A673 (cell line): ENCODE measurements around the gene LRBA. TPM values are rescaled to one million over a fixed set of nuclear protein-coding genes. Genes with fewer than 3 reads are reported as not detected.

Experiments used
- BruUV-seq: library from RNA; stranded (reverse); fragments of 400-500 nt; replicated peaks from 2 replicates; lab custom pipeline; 2021; lab: Mats Ljungman, UMichigan
- CTCF ChIA-PET: fragments of 300-600 bp; sonication (Branson Sonifier 250); formaldehyde crosslinking; loops from one replicate; lab custom pipeline; 2022; ENCODE audit warnings: antibody characterized with exemption; lab: Charles Lee
- POLR2A ChIA-PET: fragments of 300-600 bp; sonication (Branson Sonifier 250); formaldehyde crosslinking; loops from one replicate; lab custom pipeline; 2022; ENCODE audit warnings: antibody characterized with exemption; ENCODE audit not compliant: low non-redundant PET; lab: Charles Lee
- DNase-seq: peaks from one replicate; pipeline ENCODE4 v3.0.0-alpha.2; 2015; ENCODE audit warnings: low spot score
- H3K27ac ChIP-seq: fragments of 200-600 bp; sonication (generic); 2 replicates; pipeline ENCODE4 v1.5.1; 2016; ENCODE audit warnings: mixed run types, low read depth, mild to moderate bottlenecking, mixed read lengths, antibody characterized with exemption, low read length; ENCODE audit not compliant: poor library complexity, severe bottlenecking
- H3K27me3 ChIP-seq: fragments of 200-600 bp; sonication (generic); replicated peaks from 2 replicates; pipeline ENCODE4 v1.6.1; 2017; ENCODE audit warnings: mixed run types, low read depth, mild to moderate bottlenecking, mixed read lengths, antibody characterized with exemption, low read length; ENCODE audit not compliant: insufficient read depth, poor library complexity
- H3K36me3 ChIP-seq: fragments of 200-600 bp; sonication (generic); 2 replicates; pipeline ENCODE4 v1.6.1; 2016; ENCODE audit warnings: mixed run types, mild to moderate bottlenecking, mixed read lengths, antibody characterized with exemption, low read length; ENCODE audit not compliant: insufficient read depth, poor library complexity, severe bottlenecking
- H3K4me1 ChIP-seq: fragments of 200-600 bp; sonication (generic); 2 replicates; pipeline ENCODE4 v1.6.1; 2017; ENCODE audit warnings: mixed run types, mild to moderate bottlenecking, mixed read lengths, antibody characterized with exemption, low read length; ENCODE audit not compliant: insufficient read depth, poor library complexity, severe bottlenecking
- H3K4me3 ChIP-seq: fragments of 200-600 bp; sonication (generic); 2 replicates; pipeline ENCODE4 v1.5.1; 2016; ENCODE audit warnings: low read depth, mixed run types, mild to moderate bottlenecking, mixed read lengths, low read length; ENCODE audit not compliant: poor library complexity, severe bottlenecking
- H3K9me3 ChIP-seq: fragments of 200-600 bp; sonication (generic); 2 replicates; pipeline ENCODE4 v1.6.1; 2016; ENCODE audit warnings: mixed run types, low read depth, mild to moderate bottlenecking, mixed read lengths, antibody characterized with exemption, low read length; ENCODE audit not compliant: poor library complexity, severe bottlenecking
- EZH2 ChIP-seq: fragments of 200-600 bp; sonication (generic); IDR thresholded peaks from 2 replicates; pipeline ENCODE4 v1.6.1; 2017; ENCODE audit warnings: borderline replicate concordance, low read depth, mild to moderate bottlenecking, mixed read lengths, antibody characterized with exemption, low read length; ENCODE audit not compliant: poor library complexity, severe bottlenecking
- intact Hi-C: fragments of 100-400 bp; cut with micrococcal nuclease; formaldehyde crosslinking; loops from one replicate; pipeline ENCODE4 v1.10.0; 2022; ENCODE audit not compliant: unreplicated experiment
- total RNA-seq: library from RNA; stranded (reverse); gene quantifications from 2 replicates; pipeline ENCODE4 v1.2.3, GENCODE V29; 2021
- TF ChIP-seq, protein P1 (sequence below): fragments of 300-800, 200-600 bp; sonication (generic); conservative IDR thresholded peaks from 2 replicates; pipeline ENCODE4 v1.5.1; 2017; ENCODE audit warnings: low read depth, mild to moderate bottlenecking, antibody characterized with exemption, low read length, moderate library complexity, mixed read lengths

LRBA gene
- total RNA-seq, 1 experiment from 2014 or later = 35.7 TPM

DNA sequence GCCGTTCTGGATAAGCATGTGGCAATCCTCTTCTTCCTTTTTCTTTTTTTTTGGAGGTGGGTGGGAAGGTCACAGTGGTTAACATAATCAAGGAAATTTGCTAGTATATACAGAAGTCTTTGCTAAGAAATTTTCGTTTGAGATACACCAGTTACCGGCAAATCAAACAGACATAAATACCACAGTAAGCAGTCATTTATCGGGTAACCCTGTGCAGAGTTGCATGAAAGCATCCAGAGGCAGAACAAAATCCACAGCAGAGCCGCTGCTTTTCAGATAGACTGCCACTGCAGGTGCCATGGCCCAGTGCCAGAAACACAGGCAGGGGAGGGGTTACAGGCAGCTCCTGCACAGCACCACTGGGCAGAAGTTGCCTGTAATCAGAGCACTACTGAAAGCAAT lies 612.2 kb downstream of the LRBA start:
- Histone ChIP-seq H3K27ac (no peak overlapping the region), H3K27me3 (no peaks in the 10 kb centered on the region), H3K4me1 (peaks cover 4% of the 10 kb centered on the region), H3K4me3 (no peak overlapping the region), H3K36me3 (no peaks in the 10 kb centered on the region), H3K9me3 (no peaks in the 10 kb centered on the region)
- ChIA-PET CTCF (interaction anchor here (0.5 kb wide), 1 partner anchor 11 kb away, joined by 4 read pairs; no protein-coding TSS in a partner anchor), POLR2A (no interaction called here)
- intact Hi-C loops = no loop called here
- BruUV-seq = no TSS peak
- peak; percentile 61 for DNase-seq
- TF ChIP-seq EZH2 = no peak
- TF ChIP-seq, protein P1, sequence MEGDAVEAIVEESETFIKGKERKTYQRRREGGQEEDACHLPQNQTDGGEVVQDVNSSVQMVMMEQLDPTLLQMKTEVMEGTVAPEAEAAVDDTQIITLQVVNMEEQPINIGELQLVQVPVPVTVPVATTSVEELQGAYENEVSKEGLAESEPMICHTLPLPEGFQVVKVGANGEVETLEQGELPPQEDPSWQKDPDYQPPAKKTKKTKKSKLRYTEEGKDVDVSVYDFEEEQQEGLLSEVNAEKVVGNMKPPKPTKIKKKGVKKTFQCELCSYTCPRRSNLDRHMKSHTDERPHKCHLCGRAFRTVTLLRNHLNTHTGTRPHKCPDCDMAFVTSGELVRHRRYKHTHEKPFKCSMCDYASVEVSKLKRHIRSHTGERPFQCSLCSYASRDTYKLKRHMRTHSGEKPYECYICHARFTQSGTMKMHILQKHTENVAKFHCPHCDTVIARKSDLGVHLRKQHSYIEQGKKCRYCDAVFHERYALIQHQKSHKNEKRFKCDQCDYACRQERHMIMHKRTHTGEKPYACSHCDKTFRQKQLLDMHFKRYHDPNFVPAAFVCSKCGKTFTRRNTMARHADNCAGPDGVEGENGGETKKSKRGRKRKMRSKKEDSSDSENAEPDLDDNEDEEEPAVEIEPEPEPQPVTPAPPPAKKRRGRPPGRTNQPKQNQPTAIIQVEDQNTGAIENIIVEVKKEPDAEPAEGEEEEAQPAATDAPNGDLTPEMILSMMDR = no peak

DNA sequence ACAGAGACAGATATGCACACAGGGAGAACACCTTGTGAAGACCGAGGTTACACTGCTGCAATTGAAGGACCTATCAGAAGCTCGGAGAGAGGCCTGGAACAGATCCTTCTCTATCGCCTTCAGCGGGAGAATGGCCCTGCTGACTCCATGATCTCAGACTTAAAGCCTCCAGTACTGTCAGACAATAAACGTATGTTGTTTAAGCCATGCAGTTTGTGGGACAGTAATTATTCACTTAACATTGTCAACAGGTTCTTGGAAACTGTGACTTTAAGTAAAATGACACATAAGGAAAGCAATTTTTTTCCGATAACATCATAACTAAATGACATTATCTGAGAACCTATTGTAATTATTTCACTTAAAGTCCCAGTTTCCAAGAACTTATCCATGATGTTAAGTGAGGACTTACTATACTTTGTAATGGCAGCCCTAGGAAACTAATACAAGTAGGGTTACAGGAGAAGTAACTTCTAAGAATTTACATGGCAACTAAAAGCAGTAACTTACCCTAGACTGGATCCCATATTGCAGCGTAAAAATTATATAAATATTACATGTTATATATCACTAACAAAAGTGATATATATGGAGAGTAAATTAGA lies 613.9 kb downstream of the LRBA start:
- BruUV-seq = no TSS peak
- DNase-seq = no peak
- Histone ChIP-seq H3K4me3 (no peak overlapping the region), H3K4me1 (peaks cover 4% of the 10 kb centered on the region), H3K36me3 (no peaks in the 10 kb centered on the region), H3K27ac (no peak overlapping the region), H3K9me3 (no peaks in the 10 kb centered on the region), H3K27me3 (no peaks in the 10 kb centered on the region)
- POLR2A ChIA-PET = no interaction called here
- intact Hi-C loops = no loop called here
- TF ChIP-seq, protein P1 = no peak
- no peak for TF ChIP-seq EZH2
- CTCF ChIA-PET = no interaction called here

DNA sequence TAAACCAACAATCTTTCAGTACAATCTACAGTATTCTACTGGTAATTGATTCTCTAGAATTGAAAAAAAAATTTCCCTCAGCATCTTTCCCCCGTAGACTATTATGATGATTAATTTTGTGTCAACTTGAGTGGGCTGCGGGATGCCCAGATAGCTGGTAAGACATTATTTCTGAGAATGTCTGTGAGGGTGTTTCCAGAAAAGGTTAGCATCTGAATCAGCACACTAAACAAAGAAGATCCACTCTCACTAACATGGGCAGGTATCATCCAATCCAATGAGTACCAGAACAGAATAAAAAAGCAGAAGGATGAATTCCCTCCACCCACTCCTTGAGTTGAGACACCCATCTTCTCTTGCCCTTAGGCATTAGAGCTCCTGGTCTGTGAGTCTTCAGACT lies 619.2 kb downstream of the LRBA start:
- Histone ChIP-seq H3K27ac (no peak overlapping the region), H3K4me3 (no peak overlapping the region), H3K9me3 (peaks cover 11% of the 10 kb centered on the region), H3K4me1 (no peaks in the 10 kb centered on the region), H3K27me3 (no peaks in the 10 kb centered on the region), H3K36me3 (no peaks in the 10 kb centered on the region)
- intact Hi-C loops = no loop called here
- TF ChIP-seq, protein P1 = no peak
- no peak for TF ChIP-seq EZH2
- DNase-seq = no peak
- CTCF ChIA-PET = no interaction called here
- POLR2A ChIA-PET = no interaction called here
- no TSS peak for BruUV-seq
